SK-N-SH treated with all-trans-retinoic acid at 6 μM for 48 hours (cell line): ENCODE results near the gene COX17.

Source experiments
- ATAC-seq: fragments of 200-7000 bp; cut with Tn5 transposase; 3 replicates; pipeline ENCODE4 v1.9.1; 2020; ENCODE audit warnings: mild to moderate bottlenecking, moderate library complexity
- BACH2 ChIP-seq: fragments of 250-450 bp; sonication (Bioruptor Pico); IDR thresholded peaks from 2 replicates; pipeline ENCODE4 v1.9.0; 2021; ENCODE audit warnings: mild to moderate bottlenecking, borderline replicate concordance
- CSDC2 ChIP-seq: fragments of 250-450 bp; sonication (Bioruptor Pico); IDR thresholded peaks from 2 replicates; pipeline ENCODE4 v1.5.0; 2020; ENCODE audit warnings: mild to moderate bottlenecking, moderate library complexity
- ESRRG ChIP-seq: fragments of 250-450 bp; sonication (Bioruptor Pico); IDR thresholded peaks from 2 replicates; pipeline ENCODE4 v1.6.1; 2021; ENCODE audit warnings: mild to moderate bottlenecking
- PATZ1 ChIP-seq: fragments of 250-450 bp; sonication (Bioruptor Pico); IDR thresholded peaks from 2 replicates; pipeline ENCODE4 v1.8.0; 2020; ENCODE audit warnings: mild to moderate bottlenecking, moderate library complexity, borderline replicate concordance
- ZFP3 ChIP-seq: fragments of 250-450 bp; sonication (Bioruptor Pico); IDR thresholded peaks from 2 replicates; pipeline ENCODE4 v1.5.0; 2020; ENCODE audit warnings: mild to moderate bottlenecking, moderate library complexity

The COX17 gene

GRCh38 chr3:119620899-119621298 is 56.3 kb downstream of the COX17 start:
- TF ChIP-seq PATZ1 (CRISPR knock-in tag) (no peak), BACH2 (no peak), CSDC2 (CRISPR knock-in tag) (no peak), ESRRG (CRISPR knock-in tag) (no peak), ZFP3 (no peak)
- no peak for ATAC-seq
